GM19372 (cell line): ENCODE results near the gene PDE6B.
"Not testable (repeated sequence)": the region's sequence is repeated elsewhere in the genome, so short reads cannot be mapped to it uniquely, and the experiment has no call there.

Experiments
- ATAC-seq: cut with Tn5 transposase; IDR thresholded peaks from one replicate; pipeline ENCODE4 v1.9.1; 2021; ENCODE audit warnings: mild to moderate bottlenecking, low read depth, moderate library complexity; ENCODE audit not compliant: unreplicated experiment

PDE6B gene

GRCh38 chr4:699816-700580, 74.6 kb downstream of the PDE6B start:
- no peak for ATAC-seq

- ATAC-seq = no peak
Observed at GRCh38 chr4:700587-701264, 75.4 kb downstream of the PDE6B start.

DNA sequence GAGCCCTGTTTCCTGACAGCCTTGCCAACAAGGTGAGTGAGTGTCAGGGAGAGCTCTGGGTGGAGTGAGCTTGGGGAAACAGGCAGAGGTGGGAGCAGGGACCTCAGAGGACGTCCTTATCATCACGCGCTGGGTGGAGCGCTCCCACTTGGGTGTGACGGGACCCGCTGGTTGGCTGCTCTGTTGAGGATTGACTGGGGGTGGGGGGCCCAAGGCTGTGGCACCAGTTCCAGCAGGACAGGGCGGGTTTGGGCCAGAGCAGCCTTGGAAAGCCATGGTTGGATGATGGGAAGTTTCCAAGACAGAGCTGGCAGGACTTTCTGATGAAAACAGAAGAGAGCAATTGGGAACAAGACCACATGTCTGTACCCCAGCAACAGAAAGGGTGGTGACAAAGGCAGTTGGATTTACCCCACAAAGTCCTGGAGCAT, 77.3 kb downstream of the PDE6B start:
- ATAC-seq = no peak

DNA sequence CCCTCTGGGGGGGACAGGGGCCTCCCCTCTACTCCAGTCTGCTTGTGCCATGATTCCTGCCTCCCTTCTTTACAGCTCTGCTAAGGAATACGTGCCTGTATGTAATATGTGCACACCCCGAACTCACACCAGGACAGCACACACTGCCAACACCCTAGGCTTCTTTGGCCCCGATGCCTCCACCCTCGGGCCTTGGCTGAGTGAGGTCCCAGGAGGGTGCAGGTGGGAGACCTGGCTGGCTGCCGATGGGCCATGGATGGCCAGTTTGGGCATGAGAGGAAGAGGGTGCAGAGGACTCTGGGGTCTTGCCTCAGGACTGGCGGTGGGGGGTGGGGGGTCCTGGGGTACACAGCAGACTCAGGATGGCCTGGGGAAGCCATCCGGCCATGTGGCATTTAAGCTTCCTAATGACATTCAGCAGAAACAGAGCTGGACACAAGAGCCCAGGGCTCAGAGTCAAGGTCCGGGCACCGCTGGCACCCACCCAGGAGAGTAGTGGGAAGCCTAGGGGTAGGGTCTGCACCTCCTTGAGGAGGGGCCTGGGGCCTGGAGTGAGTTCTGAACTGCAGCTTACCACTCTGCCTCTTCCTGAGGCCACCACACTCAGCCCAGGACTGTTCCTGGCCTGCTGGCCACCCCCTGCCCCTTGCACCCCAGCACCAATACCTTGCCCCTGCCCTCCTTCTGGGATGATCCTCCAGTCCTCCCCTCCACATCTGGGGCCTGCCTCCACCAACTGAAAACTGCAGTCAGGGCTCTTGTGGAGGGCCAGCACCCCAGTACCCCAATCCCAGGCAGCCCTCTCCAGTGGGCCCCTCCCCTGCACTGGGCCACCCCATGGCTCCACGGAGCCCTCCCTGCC, 78.2 kb downstream of the PDE6B start:
- no peak for ATAC-seq

DNA sequence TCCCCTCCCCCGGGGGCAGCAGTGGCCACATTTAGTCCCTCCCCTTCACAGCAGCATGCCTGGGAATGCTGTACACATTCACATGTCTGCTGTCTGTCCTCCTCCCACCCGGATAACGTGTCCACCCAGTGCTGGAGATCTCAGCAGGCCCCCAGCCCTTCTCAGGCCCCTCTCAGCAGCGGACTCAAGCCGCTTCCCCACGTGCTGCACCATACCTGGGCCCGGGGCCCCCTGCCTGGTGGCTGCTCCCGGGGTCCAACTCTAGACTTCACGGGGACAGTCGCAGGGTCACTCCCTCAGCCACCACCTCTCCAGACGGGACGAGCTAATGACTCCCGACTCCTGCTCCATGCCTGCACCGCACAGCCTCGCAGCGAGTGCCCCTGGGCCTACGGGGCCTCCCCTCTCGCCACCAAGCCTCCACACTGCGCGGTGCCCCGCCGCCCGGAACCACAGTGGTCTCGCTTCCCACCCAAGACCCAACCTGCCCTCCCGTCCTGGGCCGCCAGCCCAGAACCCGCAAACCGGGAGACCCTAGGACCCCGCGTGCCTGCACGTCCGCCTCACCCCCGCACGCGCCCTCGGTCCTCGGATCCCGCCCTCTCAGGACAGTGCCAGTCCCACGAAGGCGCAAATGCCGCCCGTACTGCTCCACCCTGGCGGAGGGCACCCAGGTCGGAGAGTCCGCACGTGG, 79.0 kb downstream of the PDE6B start:
- ATAC-seq = no peak

GRCh38 chr4:704971-705277, 79.6 kb downstream of the PDE6B start:
- no peak for ATAC-seq

DNA sequence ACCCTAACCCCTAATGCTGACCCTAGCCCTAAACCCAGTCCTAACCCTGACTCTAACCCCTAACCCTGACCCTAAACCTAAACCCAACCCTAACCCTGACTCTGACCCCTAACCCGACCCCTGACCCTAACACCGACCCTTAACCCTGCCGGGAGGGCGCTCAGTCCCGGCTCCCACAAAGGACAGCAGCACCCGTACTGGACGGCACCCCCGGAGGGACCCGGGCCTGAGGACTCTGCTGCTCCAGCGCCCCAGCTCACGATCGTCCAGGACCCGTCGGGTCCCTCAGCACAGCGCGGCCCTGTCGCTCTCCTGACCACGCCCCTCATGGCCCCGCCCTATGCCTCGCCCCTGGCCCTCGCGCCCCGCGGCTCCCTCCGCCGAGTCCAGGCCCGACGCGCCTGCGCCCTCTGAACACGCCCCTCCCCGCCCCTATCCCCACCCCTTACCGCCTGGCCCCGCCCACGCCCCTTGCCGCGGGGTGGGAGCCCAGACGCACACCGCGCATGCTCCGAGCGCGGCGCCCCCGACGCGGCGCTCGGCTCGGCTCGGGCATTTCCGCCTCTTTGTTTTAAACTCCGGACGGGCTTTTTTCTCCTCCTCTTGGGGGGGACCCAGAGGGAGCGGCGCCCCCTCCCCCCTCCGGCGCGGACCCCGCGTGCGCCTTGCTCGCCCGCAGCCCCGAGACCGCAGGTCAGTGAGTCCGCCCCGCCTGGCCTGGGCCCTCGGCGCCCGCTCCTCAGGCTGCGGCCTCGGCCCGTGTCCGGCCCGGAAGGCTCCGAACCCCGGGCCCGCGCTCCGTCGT, 80.1 kb downstream of the PDE6B start, which contains the start of gene PCGF3:
TSS of gene PCGF3 (plus strand) at position 555 of the 805 bp plus-strand sequence. CDS start 27,849 bp downstream, outside the sequence.
- ATAC-seq = peak; percentile 93

GRCh38 chr4:706083-706633, 80.8 kb downstream of the PDE6B start:
- ATAC-seq = not testable (repeated sequence)

- no peak for ATAC-seq
Observed at GRCh38 chr4:706834-707598, 81.6 kb downstream of the PDE6B start.

GRCh38 chr4:707929-708630, 82.7 kb downstream of the PDE6B start:
- ATAC-seq = no peak

GRCh38 chr4:708631-708933, 83.2 kb downstream of the PDE6B start:
- no peak for ATAC-seq

GRCh38 chr4:709348-709747, 84.0 kb downstream of the PDE6B start:
- ATAC-seq = no peak

DNA sequence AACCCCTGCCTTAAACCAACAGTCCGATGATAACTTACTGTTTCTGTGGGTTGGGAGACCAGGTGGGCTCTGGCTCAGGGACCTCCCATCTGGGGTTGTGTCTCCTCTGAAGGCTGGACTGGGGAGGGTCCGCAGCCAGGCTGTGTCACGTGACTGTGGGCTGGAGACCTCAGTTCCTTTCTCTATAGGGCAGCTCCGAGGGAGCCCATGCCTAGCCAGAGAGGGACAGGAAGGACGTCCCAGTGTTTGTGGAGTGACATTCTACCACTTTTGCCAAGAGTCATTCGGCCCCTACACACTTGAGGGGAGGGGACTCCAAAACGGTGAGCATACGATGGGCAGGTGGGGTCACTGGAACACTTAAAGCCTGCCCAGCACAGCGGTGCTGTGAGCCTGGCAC, 84.7 kb downstream of the PDE6B start:
- no peak for ATAC-seq

DNA sequence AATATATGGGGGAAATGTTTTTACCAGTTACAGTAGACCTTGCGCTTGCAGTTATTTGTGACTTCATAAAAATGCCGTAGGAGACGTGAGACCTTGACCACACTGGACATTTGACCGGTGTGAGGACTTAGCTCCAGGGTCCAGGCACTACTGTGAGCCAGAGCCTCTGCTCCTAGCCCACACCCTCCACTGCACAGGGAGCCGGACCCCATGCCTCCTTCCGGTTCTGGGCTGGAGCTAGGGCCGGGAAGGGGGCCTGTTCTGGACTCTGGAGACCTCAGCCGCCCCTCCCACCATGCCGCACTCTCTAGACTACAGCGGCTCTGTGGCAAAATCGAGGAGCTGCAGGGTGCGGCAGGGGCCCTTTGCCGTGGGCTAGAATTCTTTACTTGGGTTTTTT, 85.5 kb downstream of the PDE6B start:
- no peak for ATAC-seq

DNA sequence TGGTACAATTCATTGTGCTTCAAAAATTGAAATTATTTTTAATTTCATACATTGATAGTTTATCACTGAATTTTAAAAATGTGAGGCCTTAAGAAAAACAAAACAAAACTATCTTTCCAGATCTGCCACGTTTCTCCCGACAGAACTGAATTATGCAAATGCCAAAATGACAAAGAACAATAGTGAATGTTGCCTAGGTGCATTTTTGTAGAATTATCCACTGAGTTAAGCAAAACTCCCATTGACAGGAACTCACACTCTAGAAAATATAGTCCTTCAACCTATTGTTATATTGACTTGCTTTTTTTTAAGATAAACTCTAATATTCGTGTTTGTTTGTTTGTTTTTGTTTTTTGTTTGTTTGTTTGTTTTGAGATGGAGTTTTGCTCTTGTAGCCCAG, 86.7 kb downstream of the PDE6B start:
- no peak for ATAC-seq

GRCh38 chr4:712916-713632, 87.7 kb downstream of the PDE6B start:
- ATAC-seq = no peak

- ATAC-seq = no peak
Observed at GRCh38 chr4:714087-714486, 88.7 kb downstream of the PDE6B start.
